GM12891 (cell line): ENCODE results near the gene OCA2.

Experiments
- POLR2A ChIP-seq: IDR thresholded peaks from 2 replicates; pipeline ENCODE4 v1.6.1; 2011; ENCODE audit warnings: low read depth, low read length, control low read depth
- POLR2AphosphoS5 ChIP-seq: IDR thresholded peaks from 2 replicates; pipeline ENCODE4 v1.6.1; 2011; ENCODE audit warnings: low read depth, low read length, control low read depth
- SPI1 ChIP-seq: IDR thresholded peaks from 2 replicates; pipeline ENCODE4 v1.6.1; 2011; ENCODE audit warnings: low read depth, low read length, control low read depth
- TAF1 ChIP-seq: IDR thresholded peaks from 2 replicates; pipeline ENCODE4 v1.6.1; 2011; ENCODE audit warnings: low read depth, low read length, control low read depth

GRCh38 chr15:27865926-27866325 lies 233.2 kb downstream of the OCA2 start:
- TF ChIP-seq POLR2A (no peak), SPI1 (no peak), POLR2AphosphoS5 (no peak), TAF1 (no peak)
